OCI-LY3 (cell line): ENCODE data around the gene NOP9.

Experiments
- H2AFZ ChIP-seq: fragments of 200-600, 300-600 bp; shearing (Covaris generic); 2 replicates; pipeline ENCODE4 v1.6.0; 2014; ENCODE audit warnings: antibody characterized with exemption, low read depth, low read length
- H3K27ac ChIP-seq: fragments of 200-600, 300-600 bp; sonication (generic); 2 replicates; pipeline ENCODE4 v1.5.1; 2014; ENCODE audit warnings: mild to moderate bottlenecking, low read length, moderate library complexity, mixed read lengths
- H3K27me3 ChIP-seq: fragments of 200-600, 300-600 bp; sonication (generic); 2 replicates; pipeline ENCODE4 v1.6.1; 2014; ENCODE audit warnings: low read depth, low read length, mixed read lengths
- H3K36me3 ChIP-seq: fragments of 200-600, 300-600 bp; sonication (generic); replicated peaks from 2 replicates; pipeline ENCODE3; 2014; ENCODE audit warnings: low read depth, low read length, mixed read lengths
- H3K4me1 ChIP-seq: fragments of 300-600, 200-600 bp; sonication (generic); 2 replicates; pipeline ENCODE4 v1.6.1; 2014; ENCODE audit warnings: low read length, mixed read lengths
- H3K4me2 ChIP-seq: fragments of 200-600, 300-600 bp; sonication (generic); 2 replicates; pipeline ENCODE4 v1.6.1; 2014; ENCODE audit warnings: low read length, mixed read lengths
- H3K4me3 ChIP-seq: fragments of 300-600, 200-600 bp; sonication (generic); 2 replicates; pipeline ENCODE4 v1.5.1; 2014; ENCODE audit warnings: antibody characterized with exemption, mild to moderate bottlenecking, low read length, moderate library complexity
- H3K79me2 ChIP-seq: fragments of 300-600, 200-600 bp; shearing (Covaris generic); 2 replicates; pipeline ENCODE4 v1.6.1; 2014; ENCODE audit warnings: mild to moderate bottlenecking, low read length, mixed read lengths
- H3K9ac ChIP-seq: fragments of 300-600, 200-600 bp; shearing (Covaris generic); 2 replicates; pipeline ENCODE4 v1.6.0; 2014; ENCODE audit warnings: mild to moderate bottlenecking, low read length, moderate library complexity
- H3K9me3 ChIP-seq: fragments of 200-600, 300-600 bp; shearing (Covaris generic); 2 replicates; pipeline ENCODE4 v1.6.1; 2014; ENCODE audit warnings: low read length, mixed read lengths; ENCODE audit not compliant: insufficient read depth
- H4K20me1 ChIP-seq: fragments of 200-600, 300-600 bp; sonication (generic); 2 replicates; pipeline ENCODE4 v1.6.1; 2016; ENCODE audit warnings: low read length, mixed read lengths; ENCODE audit not compliant: insufficient read depth
- EZH2phosphoT487 ChIP-seq: fragments of 200-600 bp; shearing (Covaris generic); IDR thresholded peaks from 2 replicates; pipeline ENCODE4 v1.6.1; 2018; ENCODE audit warnings: antibody characterized with exemption, mixed run types, low read depth
- TF ChIP-seq, protein P1 (sequence below): fragments of 200-600, 300-600 bp; sonication (generic); IDR thresholded peaks from 2 replicates; pipeline ENCODE4 v1.5.1; 2014; ENCODE audit warnings: antibody characterized with exemption, low read length, low read depth

Gene NOP9

DNA sequence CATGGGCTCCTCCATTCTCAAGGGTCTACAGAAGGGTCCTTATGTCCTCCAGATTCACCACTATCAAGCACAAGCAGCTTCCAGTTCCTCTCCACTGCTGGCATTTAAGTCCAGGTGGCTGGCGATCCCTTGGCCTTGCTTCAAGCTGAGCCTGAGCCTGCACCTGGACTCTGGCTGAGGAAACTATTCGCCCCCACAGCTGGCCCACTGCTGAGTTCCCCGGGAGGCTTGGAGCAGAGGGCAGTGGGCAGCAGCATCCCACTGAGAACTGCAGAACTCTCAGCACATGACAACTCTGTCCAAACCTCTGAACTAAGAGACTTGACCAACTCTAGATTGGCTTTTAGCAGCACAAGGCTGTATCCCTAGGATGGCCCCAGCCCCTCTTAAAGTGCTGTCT lies 16.9 kb upstream of the NOP9 start:
- Histone ChIP-seq H4K20me1 (no peaks in the 10 kb centered on the region), H2AFZ (no peak overlapping the region), H3K27ac (no peak overlapping the region), H3K36me3 (no peaks in the 10 kb centered on the region), H3K4me3 (no peak overlapping the region), H3K4me2 (no peak overlapping the region), H3K79me2 (no peaks in the 10 kb centered on the region), H3K9ac (no peak overlapping the region), H3K4me1 (peaks cover 27% of the 10 kb centered on the region), H3K9me3 (no peaks in the 10 kb centered on the region), H3K27me3 (peaks cover 7% of the 10 kb centered on the region)
- TF ChIP-seq EZH2phosphoT487 = no peak
- TF ChIP-seq, protein P1, sequence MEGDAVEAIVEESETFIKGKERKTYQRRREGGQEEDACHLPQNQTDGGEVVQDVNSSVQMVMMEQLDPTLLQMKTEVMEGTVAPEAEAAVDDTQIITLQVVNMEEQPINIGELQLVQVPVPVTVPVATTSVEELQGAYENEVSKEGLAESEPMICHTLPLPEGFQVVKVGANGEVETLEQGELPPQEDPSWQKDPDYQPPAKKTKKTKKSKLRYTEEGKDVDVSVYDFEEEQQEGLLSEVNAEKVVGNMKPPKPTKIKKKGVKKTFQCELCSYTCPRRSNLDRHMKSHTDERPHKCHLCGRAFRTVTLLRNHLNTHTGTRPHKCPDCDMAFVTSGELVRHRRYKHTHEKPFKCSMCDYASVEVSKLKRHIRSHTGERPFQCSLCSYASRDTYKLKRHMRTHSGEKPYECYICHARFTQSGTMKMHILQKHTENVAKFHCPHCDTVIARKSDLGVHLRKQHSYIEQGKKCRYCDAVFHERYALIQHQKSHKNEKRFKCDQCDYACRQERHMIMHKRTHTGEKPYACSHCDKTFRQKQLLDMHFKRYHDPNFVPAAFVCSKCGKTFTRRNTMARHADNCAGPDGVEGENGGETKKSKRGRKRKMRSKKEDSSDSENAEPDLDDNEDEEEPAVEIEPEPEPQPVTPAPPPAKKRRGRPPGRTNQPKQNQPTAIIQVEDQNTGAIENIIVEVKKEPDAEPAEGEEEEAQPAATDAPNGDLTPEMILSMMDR = no peak

DNA sequence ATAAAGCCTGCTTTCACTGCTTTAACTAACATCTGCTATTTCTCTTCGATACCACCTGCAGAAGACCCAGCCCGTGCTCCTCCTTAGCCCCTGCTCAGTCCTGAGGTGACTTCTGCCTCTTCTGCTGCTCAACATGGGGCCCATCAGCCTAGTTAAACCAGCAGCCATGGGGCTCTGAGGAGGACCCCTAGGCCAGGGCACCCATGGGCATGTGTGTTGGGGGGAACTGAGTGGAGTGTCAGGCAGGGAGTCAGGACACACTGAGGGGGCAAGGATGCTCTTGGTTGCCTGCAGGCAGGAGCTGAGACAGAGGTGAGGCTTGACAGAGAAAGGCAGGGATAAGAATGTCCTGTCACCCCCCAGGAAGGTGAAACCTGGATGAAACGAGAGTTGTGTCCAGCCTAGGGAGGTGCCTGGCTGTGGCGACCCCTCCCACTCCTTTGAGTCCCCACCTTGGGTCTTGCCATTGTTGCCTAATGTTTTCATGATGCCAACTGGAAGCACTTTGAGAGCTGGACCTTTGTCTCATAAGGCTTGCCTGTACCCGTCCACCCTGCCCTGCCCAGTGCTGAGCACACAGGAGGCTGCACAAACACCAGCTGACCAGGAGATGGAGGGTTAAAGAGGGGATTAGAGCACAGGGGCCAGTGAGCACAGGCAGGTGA lies 15.7 kb upstream of the NOP9 start:
- Histone ChIP-seq H3K9ac (no peak overlapping the region), H3K4me2 (no peak overlapping the region), H2AFZ (no peak overlapping the region), H3K9me3 (no peaks in the 10 kb centered on the region), H3K27me3 (peaks cover 7% of the 10 kb centered on the region), H3K4me3 (no peak overlapping the region), H3K4me1 (peaks cover 15% of the 10 kb centered on the region), H3K27ac (no peak overlapping the region), H4K20me1 (no peaks in the 10 kb centered on the region; the same call in 1 of the 2 replicates), H3K36me3 (no peaks in the 10 kb centered on the region), H3K79me2 (no peaks in the 10 kb centered on the region)
- TF ChIP-seq, protein P1 = no peak
- no peak for TF ChIP-seq EZH2phosphoT487

DNA sequence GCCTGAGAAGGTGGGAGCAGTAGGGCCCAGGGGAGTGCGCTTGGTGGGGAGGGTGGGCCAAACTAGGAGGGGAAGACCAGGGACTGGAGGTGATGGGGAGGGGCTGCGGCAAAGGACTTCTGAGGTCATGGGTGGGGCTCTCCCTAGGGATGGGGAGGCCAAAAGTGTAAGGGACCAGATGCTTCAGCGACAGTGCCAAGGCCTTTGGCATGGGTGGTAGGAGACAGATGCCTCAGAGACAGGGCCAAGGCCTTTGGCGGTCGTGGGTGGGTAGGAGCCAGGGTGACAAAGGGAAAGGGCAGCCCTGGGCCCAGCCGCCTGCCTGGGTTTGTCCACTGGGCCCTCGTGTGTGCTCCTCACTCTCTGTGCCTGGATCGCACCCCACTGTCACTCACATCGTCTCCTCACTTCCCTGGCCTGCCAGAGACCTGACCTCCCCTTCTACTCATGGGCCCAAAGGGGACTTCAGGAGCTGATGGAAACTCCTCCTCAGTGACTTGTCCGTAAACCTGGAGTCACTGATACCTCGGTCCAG lies 15.1 kb upstream of the NOP9 start:
- no peak overlapping the region for H2AFZ ChIP-seq
- no peaks in the 10 kb centered on the region for H3K9me3 ChIP-seq
- H4K20me1 ChIP-seq = peaks cover 4% of the 10 kb centered on the region; the same call in 1 of the 2 replicates
- no peak overlapping the region for H3K4me2 ChIP-seq
- no peak for TF ChIP-seq EZH2phosphoT487
- TF ChIP-seq, protein P1 = no peak
- no peak overlapping the region for H3K27ac ChIP-seq
- H3K27me3 ChIP-seq = peaks cover 7% of the 10 kb centered on the region
- no peak overlapping the region for H3K9ac ChIP-seq
- H3K36me3 ChIP-seq = no peaks in the 10 kb centered on the region
- no peaks in the 10 kb centered on the region for H3K79me2 ChIP-seq
- H3K4me3 ChIP-seq = no peak overlapping the region
- H3K4me1 ChIP-seq = peaks cover 13% of the 10 kb centered on the region

DNA sequence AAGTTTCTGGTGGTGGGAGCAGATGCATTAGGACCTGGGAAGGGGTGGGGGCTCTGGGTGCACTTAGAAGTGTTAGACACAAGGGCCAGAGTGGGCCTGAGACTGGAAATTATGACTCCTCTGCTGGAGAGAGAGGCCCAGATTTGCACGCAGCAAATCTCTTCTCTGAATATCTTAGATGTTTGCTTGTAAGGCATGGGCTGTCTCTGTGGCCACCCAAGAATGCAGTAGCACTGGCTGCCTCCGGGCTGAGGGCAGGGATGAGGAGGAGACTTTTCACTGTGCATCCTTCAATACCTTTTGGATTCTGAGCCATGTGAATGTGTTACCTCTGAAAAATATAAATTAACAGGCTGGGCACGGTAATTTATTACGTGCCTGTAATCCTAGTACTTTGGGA lies 14.3 kb upstream of the NOP9 start:
- Histone ChIP-seq H2AFZ (no peak overlapping the region), H3K27ac (no peak overlapping the region), H3K9me3 (no peaks in the 10 kb centered on the region), H3K4me2 (no peak overlapping the region), H3K4me3 (no peak overlapping the region), H3K36me3 (peaks cover 4% of the 10 kb centered on the region), H3K79me2 (no peaks in the 10 kb centered on the region), H3K27me3 (peaks cover 7% of the 10 kb centered on the region), H4K20me1 (peaks cover 10% of the 10 kb centered on the region), H3K9ac (no peak overlapping the region), H3K4me1 (peaks cover 13% of the 10 kb centered on the region)
- TF ChIP-seq EZH2phosphoT487 = no peak
- TF ChIP-seq, protein P1 = no peak
